K562 (cell line): ENCODE measurements around the gene TNNT1. TPM values are rescaled to one million over a fixed set of nuclear protein-coding genes. Genes with fewer than 3 reads are reported as not detected.

Experiments
- CBX5 ChIP-seq: IDR thresholded peaks from 2 replicates; pipeline ENCODE4 v1.6.1; 2014; ENCODE audit warnings: low read depth, borderline replicate concordance
- MAFG ChIP-seq: fragments of 450-650 bp; conservative IDR thresholded peaks from 2 replicates; pipeline ENCODE4 v1.6.1; 2016; ENCODE audit warnings: missing genetic modification characterization, missing compliant biosample characterization
- NCOR1 ChIP-seq: fragments of 450-650 bp; IDR thresholded peaks from 2 replicates; pipeline ENCODE4 v1.6.1; 2016; ENCODE audit warnings: mild to moderate bottlenecking, moderate library complexity
- PHF21A ChIP-seq: fragments of 450-650 bp; IDR thresholded peaks from 2 replicates; pipeline ENCODE4 v1.6.1; 2017; ENCODE audit warnings: low read depth, borderline replicate concordance
- ZKSCAN1 ChIP-seq: fragments of 150-350 bp; IDR thresholded peaks from 2 replicates; pipeline ENCODE4 v1.6.1; 2016; ENCODE audit warnings: low read depth, low read length
- polyA plus RNA-seq, 8 experiments: library from polyadenylated mRNA; depleted of rRNA in 4 of 8; stranded (reverse) in 5 of 8; unstranded in 3 of 8; fragments of >200 nt; fragmentation: Nextera tagmentation in 2 of 8; fragmentation: Illumina TruSeq in 1 of 8; extraction: Ambion mirVana in 2 of 8; extraction: Trizol in 1 of 8; gene quantifications; 2 replicates each; pipeline versions ENCODE4 v1.2.1 to v1.2.3, GENCODE V29; 2011 to 2014; ENCODE audit warnings: inconsistent platforms in 1 of 8, missing spikeins in 1 of 8
- total RNA-seq, 7 experiments: library from RNA; depleted of rRNA in 6 of 7; stranded (reverse); fragments of >200 nt in 6 of 7; fragmentation: Illumina TruSeq in 2 of 7; extraction: Trizol in 2 of 7; gene quantifications; 2 replicates each; pipeline versions ENCODE4 v1.2.1 to v1.2.3, GENCODE V29; 2011 to 2021; ENCODE audit warnings: low replicate concordance in 1 of 7
- TF ChIP-seq, protein P1 (sequence below): fragments of 450-650 bp; IDR thresholded peaks from 2 replicates; pipeline ENCODE4 v1.6.1; 2016; ENCODE audit warnings: mild to moderate bottlenecking, moderate library complexity
- TF ChIP-seq, protein P2 (sequence below), 2 experiments: IDR thresholded peaks; 2 replicates each; pipeline ENCODE4 v1.6.1; 2012; ENCODE audit warnings: improper control_type of control experiment in 2 of 2, low read depth in 2 of 2, low read length in 2 of 2, borderline replicate concordance in 1 of 2
- TF ChIP-seq, protein P3 (sequence below): sonication (generic); formaldehyde crosslinking; IDR thresholded peaks from 2 replicates; pipeline ENCODE4 v1.9.0; 2022; ENCODE audit warnings: mild to moderate bottlenecking, missing genetic modification reagents

The TNNT1 gene
- total and polyA plus RNA-seq, 9 of the 15 experiments (the other 6 are each of a cell fraction or from before 2014, with no cell fraction given), result 31.8 to 390 (median 227) TPM

DNA sequence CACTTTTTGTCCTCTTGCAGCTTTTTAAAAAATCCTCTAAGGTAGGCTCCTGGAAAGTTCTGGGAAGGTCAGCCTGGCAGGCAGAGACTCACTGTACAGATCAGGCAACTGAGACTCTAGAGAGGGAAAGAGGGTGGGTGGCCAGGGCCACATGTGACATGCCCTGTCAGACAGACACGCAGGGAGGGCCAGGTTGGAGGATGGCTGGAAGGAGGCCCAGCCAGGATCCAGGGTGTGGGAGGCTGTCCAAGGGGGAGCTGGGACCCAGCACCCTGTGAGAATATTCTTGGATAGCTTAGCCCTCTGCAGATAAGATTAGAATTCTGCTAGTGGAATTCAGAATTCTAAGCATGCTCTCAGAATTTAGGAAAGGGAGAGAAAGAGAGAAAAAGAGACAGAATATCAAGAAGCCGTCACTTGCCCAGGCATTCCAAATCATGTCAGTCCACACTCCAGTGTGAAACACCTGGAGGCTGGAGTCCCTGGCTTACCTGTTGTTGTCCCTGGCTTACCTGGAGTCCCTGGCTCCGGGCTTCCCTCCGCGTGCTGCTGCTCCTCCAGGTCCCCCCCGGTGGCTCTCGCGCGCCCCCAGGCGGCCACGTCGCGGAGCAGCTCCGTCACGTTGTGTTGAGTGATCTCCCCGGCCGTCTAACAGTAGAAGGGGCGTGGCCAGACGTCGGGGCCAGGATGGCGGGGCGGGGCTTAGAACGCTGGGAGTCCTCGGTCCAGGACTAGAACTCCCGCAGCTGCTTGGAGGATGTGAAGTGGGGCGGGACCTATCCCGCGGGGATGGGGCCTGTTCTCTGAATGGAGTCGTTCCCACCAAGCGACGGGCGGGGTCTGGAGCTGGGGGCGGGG lies 11.4 kb upstream of the TNNT1 start (continued):
- TF ChIP-seq MAFG (tag), result no peak
- TF ChIP-seq, protein P1, sequence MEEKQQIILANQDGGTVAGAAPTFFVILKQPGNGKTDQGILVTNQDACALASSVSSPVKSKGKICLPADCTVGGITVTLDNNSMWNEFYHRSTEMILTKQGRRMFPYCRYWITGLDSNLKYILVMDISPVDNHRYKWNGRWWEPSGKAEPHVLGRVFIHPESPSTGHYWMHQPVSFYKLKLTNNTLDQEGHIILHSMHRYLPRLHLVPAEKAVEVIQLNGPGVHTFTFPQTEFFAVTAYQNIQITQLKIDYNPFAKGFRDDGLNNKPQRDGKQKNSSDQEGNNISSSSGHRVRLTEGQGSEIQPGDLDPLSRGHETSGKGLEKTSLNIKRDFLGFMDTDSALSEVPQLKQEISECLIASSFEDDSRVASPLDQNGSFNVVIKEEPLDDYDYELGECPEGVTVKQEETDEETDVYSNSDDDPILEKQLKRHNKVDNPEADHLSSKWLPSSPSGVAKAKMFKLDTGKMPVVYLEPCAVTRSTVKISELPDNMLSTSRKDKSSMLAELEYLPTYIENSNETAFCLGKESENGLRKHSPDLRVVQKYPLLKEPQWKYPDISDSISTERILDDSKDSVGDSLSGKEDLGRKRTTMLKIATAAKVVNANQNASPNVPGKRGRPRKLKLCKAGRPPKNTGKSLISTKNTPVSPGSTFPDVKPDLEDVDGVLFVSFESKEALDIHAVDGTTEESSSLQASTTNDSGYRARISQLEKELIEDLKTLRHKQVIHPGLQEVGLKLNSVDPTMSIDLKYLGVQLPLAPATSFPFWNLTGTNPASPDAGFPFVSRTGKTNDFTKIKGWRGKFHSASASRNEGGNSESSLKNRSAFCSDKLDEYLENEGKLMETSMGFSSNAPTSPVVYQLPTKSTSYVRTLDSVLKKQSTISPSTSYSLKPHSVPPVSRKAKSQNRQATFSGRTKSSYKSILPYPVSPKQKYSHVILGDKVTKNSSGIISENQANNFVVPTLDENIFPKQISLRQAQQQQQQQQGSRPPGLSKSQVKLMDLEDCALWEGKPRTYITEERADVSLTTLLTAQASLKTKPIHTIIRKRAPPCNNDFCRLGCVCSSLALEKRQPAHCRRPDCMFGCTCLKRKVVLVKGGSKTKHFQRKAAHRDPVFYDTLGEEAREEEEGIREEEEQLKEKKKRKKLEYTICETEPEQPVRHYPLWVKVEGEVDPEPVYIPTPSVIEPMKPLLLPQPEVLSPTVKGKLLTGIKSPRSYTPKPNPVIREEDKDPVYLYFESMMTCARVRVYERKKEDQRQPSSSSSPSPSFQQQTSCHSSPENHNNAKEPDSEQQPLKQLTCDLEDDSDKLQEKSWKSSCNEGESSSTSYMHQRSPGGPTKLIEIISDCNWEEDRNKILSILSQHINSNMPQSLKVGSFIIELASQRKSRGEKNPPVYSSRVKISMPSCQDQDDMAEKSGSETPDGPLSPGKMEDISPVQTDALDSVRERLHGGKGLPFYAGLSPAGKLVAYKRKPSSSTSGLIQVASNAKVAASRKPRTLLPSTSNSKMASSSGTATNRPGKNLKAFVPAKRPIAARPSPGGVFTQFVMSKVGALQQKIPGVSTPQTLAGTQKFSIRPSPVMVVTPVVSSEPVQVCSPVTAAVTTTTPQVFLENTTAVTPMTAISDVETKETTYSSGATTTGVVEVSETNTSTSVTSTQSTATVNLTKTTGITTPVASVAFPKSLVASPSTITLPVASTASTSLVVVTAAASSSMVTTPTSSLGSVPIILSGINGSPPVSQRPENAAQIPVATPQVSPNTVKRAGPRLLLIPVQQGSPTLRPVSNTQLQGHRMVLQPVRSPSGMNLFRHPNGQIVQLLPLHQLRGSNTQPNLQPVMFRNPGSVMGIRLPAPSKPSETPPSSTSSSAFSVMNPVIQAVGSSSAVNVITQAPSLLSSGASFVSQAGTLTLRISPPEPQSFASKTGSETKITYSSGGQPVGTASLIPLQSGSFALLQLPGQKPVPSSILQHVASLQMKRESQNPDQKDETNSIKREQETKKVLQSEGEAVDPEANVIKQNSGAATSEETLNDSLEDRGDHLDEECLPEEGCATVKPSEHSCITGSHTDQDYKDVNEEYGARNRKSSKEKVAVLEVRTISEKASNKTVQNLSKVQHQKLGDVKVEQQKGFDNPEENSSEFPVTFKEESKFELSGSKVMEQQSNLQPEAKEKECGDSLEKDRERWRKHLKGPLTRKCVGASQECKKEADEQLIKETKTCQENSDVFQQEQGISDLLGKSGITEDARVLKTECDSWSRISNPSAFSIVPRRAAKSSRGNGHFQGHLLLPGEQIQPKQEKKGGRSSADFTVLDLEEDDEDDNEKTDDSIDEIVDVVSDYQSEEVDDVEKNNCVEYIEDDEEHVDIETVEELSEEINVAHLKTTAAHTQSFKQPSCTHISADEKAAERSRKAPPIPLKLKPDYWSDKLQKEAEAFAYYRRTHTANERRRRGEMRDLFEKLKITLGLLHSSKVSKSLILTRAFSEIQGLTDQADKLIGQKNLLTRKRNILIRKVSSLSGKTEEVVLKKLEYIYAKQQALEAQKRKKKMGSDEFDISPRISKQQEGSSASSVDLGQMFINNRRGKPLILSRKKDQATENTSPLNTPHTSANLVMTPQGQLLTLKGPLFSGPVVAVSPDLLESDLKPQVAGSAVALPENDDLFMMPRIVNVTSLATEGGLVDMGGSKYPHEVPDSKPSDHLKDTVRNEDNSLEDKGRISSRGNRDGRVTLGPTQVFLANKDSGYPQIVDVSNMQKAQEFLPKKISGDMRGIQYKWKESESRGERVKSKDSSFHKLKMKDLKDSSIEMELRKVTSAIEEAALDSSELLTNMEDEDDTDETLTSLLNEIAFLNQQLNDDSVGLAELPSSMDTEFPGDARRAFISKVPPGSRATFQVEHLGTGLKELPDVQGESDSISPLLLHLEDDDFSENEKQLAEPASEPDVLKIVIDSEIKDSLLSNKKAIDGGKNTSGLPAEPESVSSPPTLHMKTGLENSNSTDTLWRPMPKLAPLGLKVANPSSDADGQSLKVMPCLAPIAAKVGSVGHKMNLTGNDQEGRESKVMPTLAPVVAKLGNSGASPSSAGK, result peak; percentile 50; the same call in 1 of the 2 replicates
- 0 out of 2 replicates have a peak, but pooled peaks have one; percentile 20 for TF ChIP-seq ZKSCAN1
- TF ChIP-seq, protein P2, sequence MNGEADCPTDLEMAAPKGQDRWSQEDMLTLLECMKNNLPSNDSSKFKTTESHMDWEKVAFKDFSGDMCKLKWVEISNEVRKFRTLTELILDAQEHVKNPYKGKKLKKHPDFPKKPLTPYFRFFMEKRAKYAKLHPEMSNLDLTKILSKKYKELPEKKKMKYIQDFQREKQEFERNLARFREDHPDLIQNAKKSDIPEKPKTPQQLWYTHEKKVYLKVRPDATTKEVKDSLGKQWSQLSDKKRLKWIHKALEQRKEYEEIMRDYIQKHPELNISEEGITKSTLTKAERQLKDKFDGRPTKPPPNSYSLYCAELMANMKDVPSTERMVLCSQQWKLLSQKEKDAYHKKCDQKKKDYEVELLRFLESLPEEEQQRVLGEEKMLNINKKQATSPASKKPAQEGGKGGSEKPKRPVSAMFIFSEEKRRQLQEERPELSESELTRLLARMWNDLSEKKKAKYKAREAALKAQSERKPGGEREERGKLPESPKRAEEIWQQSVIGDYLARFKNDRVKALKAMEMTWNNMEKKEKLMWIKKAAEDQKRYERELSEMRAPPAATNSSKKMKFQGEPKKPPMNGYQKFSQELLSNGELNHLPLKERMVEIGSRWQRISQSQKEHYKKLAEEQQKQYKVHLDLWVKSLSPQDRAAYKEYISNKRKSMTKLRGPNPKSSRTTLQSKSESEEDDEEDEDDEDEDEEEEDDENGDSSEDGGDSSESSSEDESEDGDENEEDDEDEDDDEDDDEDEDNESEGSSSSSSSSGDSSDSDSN (IDR thresholded peaks at IDR 0.05; ENCODE audit: borderline replicate concordance in 1 of 2, low read depth in 2 of 2, low read length in 2 of 2), result peak in 1 of 2 experiments; percentile 60; a peak in 1 of 4 replicates
- 0 out of 2 replicates have a peak, but pooled peaks have one; percentile 64 for TF ChIP-seq PHF21A
- TF ChIP-seq NCOR1, result peak; percentile 35; the same call in 1 of the 2 replicates
- TF ChIP-seq, protein P3, sequence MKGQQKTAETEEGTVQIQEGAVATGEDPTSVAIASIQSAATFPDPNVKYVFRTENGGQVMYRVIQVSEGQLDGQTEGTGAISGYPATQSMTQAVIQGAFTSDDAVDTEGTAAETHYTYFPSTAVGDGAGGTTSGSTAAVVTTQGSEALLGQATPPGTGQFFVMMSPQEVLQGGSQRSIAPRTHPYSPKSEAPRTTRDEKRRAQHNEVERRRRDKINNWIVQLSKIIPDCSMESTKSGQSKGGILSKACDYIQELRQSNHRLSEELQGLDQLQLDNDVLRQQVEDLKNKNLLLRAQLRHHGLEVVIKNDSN, result peak; percentile 60
- no peak for TF ChIP-seq CBX5
